HEK293 (cell line): ENCODE data around the gene OTUB1.
A peak's percentile ranks its signal among the peaks of the same experiment; 100 is the strongest.

Source experiments
- CTCF ChIA-PET: fragments of 350-600 bp; formaldehyde crosslinking; extraction: SDS; loops from one replicate; lab custom pipeline; 2021; ENCODE audit warnings: antibody characterized with exemption; lab: Yijun Ruan, JAX
- POLR2A ChIA-PET: fragments of 300-600 bp; formaldehyde crosslinking; extraction: SDS; loops from one replicate; lab custom pipeline; 2020; ENCODE audit warnings: antibody characterized with exemption, inconsistent platforms; lab: Yijun Ruan, JAX
- H3K27ac ChIP-seq: fragments of 200-500 bp; sonication (Bioruptor generic); 2 replicates; pipeline ENCODE4 v1.5.1; 2014; ENCODE audit warnings: low read depth, low read length, control low read depth, inconsistent platforms; ENCODE audit errors: extremely low read depth
- H3K36me3 ChIP-seq, 2 experiments: fragments of 200-500 bp in 1 of 2; sonication (Bioruptor generic) in 1 of 2; 1 replicate in 1 of 2; 2 replicates in 1 of 2; pipeline ENCODE4 v1.5.1; 2014 to 2017; ENCODE audit warnings: inconsistent platforms in 2 of 2, low read length in 2 of 2; ENCODE audit not compliant: control insufficient read depth in 2 of 2, insufficient read depth in 1 of 2
- H3K4me1 ChIP-seq: fragments of 200-500 bp; sonication (Bioruptor generic); 2 replicates; pipeline ENCODE4 v1.5.1; 2014; ENCODE audit warnings: mild to moderate bottlenecking, low read length, inconsistent platforms; ENCODE audit not compliant: control insufficient read depth, insufficient read depth
- H3K4me3 ChIP-seq: 2 replicates; pipeline ENCODE4 v1.5.1; 2011; ENCODE audit warnings: low read depth, mild to moderate bottlenecking, control low read depth, low read length, moderate library complexity
- H3K9me3 ChIP-seq: fragments of 200-500 bp; sonication (Bioruptor generic); 2 replicates; pipeline ENCODE4 v1.5.1; 2014; ENCODE audit warnings: low read depth, low read length, inconsistent platforms; ENCODE audit not compliant: control insufficient read depth, insufficient read depth
- ATF2 ChIP-seq: fragments of 450-650 bp; formaldehyde crosslinking; IDR thresholded peaks from 2 replicates; pipeline ENCODE4 v1.5.1; 2016; ENCODE audit warnings: missing biosample characterization, missing genetic modification characterization, low read depth
- CTCF ChIP-seq: fragments of 450-650 bp; formaldehyde crosslinking; IDR thresholded peaks from 2 replicates; pipeline ENCODE4 v1.5.1; 2016; ENCODE audit warnings: missing biosample characterization, missing genetic modification characterization
- INSM2 ChIP-seq: fragments of 450-650 bp; formaldehyde crosslinking; IDR thresholded peaks from 2 replicates; pipeline ENCODE4 v1.5.1; 2016; ENCODE audit warnings: missing biosample characterization, missing genetic modification characterization
- KLF1 ChIP-seq: fragments of 450-650 bp; formaldehyde crosslinking; IDR thresholded peaks from 2 replicates; pipeline ENCODE4 v1.5.1; 2016; ENCODE audit warnings: missing biosample characterization, missing genetic modification characterization
- SETDB1 ChIP-seq: IDR thresholded peaks from one replicate; pipeline ENCODE4 v1.6.1; 2017; ENCODE audit warnings: mild to moderate bottlenecking, low read length, moderate library complexity, mixed read lengths; ENCODE audit not compliant: insufficient read length
- ZNF10 ChIP-seq: fragments of 450-650 bp; formaldehyde crosslinking; IDR thresholded peaks from 2 replicates; pipeline ENCODE4 v1.5.1; 2017; ENCODE audit warnings: missing biosample characterization, missing genetic modification characterization
- ZNF174 ChIP-seq: fragments of 450-650 bp; formaldehyde crosslinking; IDR thresholded peaks from 2 replicates; pipeline ENCODE4 v1.5.0; 2017; ENCODE audit warnings: missing biosample characterization, mild to moderate bottlenecking, missing genetic modification characterization
- ZNF280D ChIP-seq: fragments of 450-650 bp; formaldehyde crosslinking; IDR thresholded peaks from 2 replicates; pipeline ENCODE4 v1.5.1; 2016; ENCODE audit warnings: missing biosample characterization, missing genetic modification characterization
- ZNF324 ChIP-seq: fragments of 450-650 bp; formaldehyde crosslinking; IDR thresholded peaks from 2 replicates; pipeline ENCODE4 v1.5.1; 2016; ENCODE audit warnings: missing biosample characterization, missing genetic modification characterization
- ZNF37A ChIP-seq: fragments of 450-650 bp; IDR thresholded peaks from 2 replicates; pipeline ENCODE4 v1.5.1; 2018; ENCODE audit warnings: missing biosample characterization, missing genetic modification characterization
- ZNF449 ChIP-seq: fragments of 450-650 bp; formaldehyde crosslinking; IDR thresholded peaks from 2 replicates; pipeline ENCODE4 v1.5.1; 2017; ENCODE audit warnings: missing biosample characterization, mild to moderate bottlenecking, missing genetic modification characterization, moderate library complexity
- ZNF501 ChIP-seq: fragments of 450-650 bp; formaldehyde crosslinking; IDR thresholded peaks from 2 replicates; pipeline ENCODE4 v1.5.1; 2016; ENCODE audit warnings: missing biosample characterization, missing genetic modification characterization
- ZNF623 ChIP-seq: fragments of 450-650 bp; formaldehyde crosslinking; IDR thresholded peaks from 2 replicates; pipeline ENCODE4 v1.5.1; 2016; ENCODE audit warnings: missing biosample characterization, missing genetic modification characterization
- ZSCAN16 ChIP-seq: fragments of 450-650 bp; formaldehyde crosslinking; IDR thresholded peaks from 2 replicates; pipeline ENCODE4 v1.5.1; 2016; ENCODE audit warnings: missing biosample characterization, missing genetic modification characterization
- TF ChIP-seq, protein P1 (sequence below): fragments of 450-650 bp; formaldehyde crosslinking; IDR thresholded peaks from 2 replicates; pipeline ENCODE4 v1.5.1; 2016; ENCODE audit warnings: missing biosample characterization, missing genetic modification characterization
- TF ChIP-seq, protein P2 (sequence below): fragments of 450-650 bp; formaldehyde crosslinking; IDR thresholded peaks from 2 replicates; pipeline ENCODE4 v1.5.1; 2016; ENCODE audit warnings: missing biosample characterization, missing genetic modification characterization

The OTUB1 gene

DNA sequence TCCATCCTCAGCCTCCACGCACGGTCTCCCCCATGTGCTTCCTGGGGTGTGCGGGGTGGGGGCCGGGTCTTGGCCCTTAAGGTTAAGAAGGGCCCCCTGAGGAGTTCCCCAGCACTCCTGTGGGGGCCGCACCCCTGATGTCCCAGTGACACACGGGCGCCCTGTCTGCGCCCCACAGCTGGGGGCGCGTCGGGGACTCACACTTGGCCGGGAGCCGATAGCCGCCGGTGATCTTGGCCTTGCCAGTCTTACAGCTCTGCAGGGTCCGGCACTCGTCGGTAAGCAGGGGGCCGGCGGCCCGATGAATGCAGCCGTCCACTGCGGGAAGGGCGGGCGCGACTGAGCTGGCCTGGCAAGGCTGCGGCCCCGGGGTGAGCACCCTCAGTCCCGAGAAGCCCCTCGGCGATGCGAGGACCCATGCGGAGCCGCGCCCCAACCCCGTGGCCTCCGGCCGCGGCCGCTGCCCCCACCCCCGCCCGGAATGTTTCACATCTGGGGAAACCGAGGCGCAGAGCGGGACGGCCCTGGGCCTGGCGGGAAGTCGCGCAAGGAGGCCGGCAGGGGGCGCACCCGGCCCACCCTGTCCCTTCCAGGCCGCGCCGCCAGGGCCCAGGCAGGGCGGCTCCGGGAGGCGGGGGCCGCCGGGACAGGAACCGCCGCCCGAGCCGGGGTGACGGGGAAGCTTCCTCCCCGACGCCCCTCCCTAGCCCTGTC is 13.9 kb downstream of the OTUB1 start:
- TF ChIP-seq ZNF37A (tag by site-specific recombination) (no peak), ZNF623 (no peak), CTCF (tag by site-specific recombination) (no peak), ZNF324 (tag by site-specific recombination) (no peak), ZNF501 (tag by site-specific recombination) (no peak), KLF1 (tag by site-specific recombination) (no peak), INSM2 (tag by site-specific recombination) (no peak), ZNF174 (tag by site-specific recombination) (no peak), ZNF449 (tag by site-specific recombination) (no peak), ZSCAN16 (tag by site-specific recombination) (no peak), ZNF280D (tag by site-specific recombination) (no peak), SETDB1 (no peak), ZNF10 (no peak), ATF2 (no peak)
- TF ChIP-seq, protein P1, sequence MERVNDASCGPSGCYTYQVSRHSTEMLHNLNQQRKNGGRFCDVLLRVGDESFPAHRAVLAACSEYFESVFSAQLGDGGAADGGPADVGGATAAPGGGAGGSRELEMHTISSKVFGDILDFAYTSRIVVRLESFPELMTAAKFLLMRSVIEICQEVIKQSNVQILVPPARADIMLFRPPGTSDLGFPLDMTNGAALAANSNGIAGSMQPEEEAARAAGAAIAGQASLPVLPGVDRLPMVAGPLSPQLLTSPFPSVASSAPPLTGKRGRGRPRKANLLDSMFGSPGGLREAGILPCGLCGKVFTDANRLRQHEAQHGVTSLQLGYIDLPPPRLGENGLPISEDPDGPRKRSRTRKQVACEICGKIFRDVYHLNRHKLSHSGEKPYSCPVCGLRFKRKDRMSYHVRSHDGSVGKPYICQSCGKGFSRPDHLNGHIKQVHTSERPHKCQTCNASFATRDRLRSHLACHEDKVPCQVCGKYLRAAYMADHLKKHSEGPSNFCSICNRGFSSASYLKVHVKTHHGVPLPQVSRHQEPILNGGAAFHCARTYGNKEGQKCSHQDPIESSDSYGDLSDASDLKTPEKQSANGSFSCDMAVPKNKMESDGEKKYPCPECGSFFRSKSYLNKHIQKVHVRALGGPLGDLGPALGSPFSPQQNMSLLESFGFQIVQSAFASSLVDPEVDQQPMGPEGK (tag by site-specific recombination) = no peak
- TF ChIP-seq, protein P2, sequence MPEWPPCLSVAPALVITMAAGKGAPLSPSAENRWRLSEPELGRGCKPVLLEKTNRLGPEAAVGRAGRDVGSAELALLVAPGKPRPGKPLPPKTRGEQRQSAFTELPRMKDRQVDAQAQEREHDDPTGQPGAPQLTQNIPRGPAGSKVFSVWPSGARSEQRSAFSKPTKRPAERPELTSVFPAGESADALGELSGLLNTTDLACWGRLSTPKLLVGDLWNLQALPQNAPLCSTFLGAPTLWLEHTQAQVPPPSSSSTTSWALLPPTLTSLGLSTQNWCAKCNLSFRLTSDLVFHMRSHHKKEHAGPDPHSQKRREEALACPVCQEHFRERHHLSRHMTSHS (tag by site-specific recombination) = no peak
- ChIA-PET CTCF (interaction anchor here (0.6 to 4.3 kb wide), 13 partner anchors 9 to 535 kb away, joined by 3 to 70 read pairs (median 4); no protein-coding TSS in a partner anchor), POLR2A (interaction anchor here (0.5 to 4.7 kb wide), 6 partner anchors 11 to 185 kb away, joined by 3 to 18 read pairs (median 3); partner anchors contain the start of genes MARK2 and STIP1)
- Histone ChIP-seq H3K9me3 (no peaks in the 10 kb centered on the region), H3K27ac (peak overlapping the region; percentile 16; the same call in 1 of the 2 replicates), H3K4me1 (no peaks in the 10 kb centered on the region), H3K4me3 (no peak overlapping the region), H3K36me3 (peaks cover 4 to 53% of the 10 kb centered on the region in 2 experiments; a peak in 2 of 3 replicates)
